ENCODE results near the gene TLR2.

- TF ChIP-seq CTCF (IDR thresholded peaks at IDR 0.05): no peak
- TF ChIP-seq POLR2A (IDR thresholded peaks at IDR 0.05): no peak
Observed at GRCh38 chr4:153638999-153639398, 45.1 kb upstream of the TLR2 start.
